GM10248 (cell line): ENCODE measurements around the gene TACO1.

ENCODE experiments used
- CTCF ChIA-PET: fragments of 300-600 bp; sonication (Branson Sonifier 250); formaldehyde crosslinking; extraction: SDS; loops from one replicate; lab custom pipeline; 2021; ENCODE audit warnings: antibody characterized with exemption; lab: Yijun Ruan, JAX
- POLR2A ChIA-PET: fragments of 350-650 bp; sonication (Branson Sonifier 250); formaldehyde crosslinking; extraction: SDS; loops from one replicate; lab custom pipeline; 2020; ENCODE audit warnings: antibody characterized with exemption; lab: Yijun Ruan, JAX
- DNase-seq: peaks from one replicate; pipeline ENCODE4 v3.0.0; 2012; ENCODE audit errors: extremely low spot score
- TF ChIP-seq, protein P1 (sequence below): IDR thresholded peaks from 2 replicates; pipeline ENCODE4 v1.5.1; 2012; ENCODE audit warnings: mild to moderate bottlenecking, low read depth; ENCODE audit errors: extremely low read depth, missing control alignments, control extremely low read depth

TACO1 gene

GRCh38 chr17:63592797-63593196 lies 7.9 kb upstream of the TACO1 start:
- CTCF ChIA-PET: interaction anchor here (1.1 to 1.9 kb wide), 3 partner anchors 10 to 167 kb away, joined by 4 to 11 read pairs (median 5); no protein-coding TSS in a partner anchor
- POLR2A ChIA-PET: no interaction called here
- DNase-seq: no peak
- TF ChIP-seq, protein P1, sequence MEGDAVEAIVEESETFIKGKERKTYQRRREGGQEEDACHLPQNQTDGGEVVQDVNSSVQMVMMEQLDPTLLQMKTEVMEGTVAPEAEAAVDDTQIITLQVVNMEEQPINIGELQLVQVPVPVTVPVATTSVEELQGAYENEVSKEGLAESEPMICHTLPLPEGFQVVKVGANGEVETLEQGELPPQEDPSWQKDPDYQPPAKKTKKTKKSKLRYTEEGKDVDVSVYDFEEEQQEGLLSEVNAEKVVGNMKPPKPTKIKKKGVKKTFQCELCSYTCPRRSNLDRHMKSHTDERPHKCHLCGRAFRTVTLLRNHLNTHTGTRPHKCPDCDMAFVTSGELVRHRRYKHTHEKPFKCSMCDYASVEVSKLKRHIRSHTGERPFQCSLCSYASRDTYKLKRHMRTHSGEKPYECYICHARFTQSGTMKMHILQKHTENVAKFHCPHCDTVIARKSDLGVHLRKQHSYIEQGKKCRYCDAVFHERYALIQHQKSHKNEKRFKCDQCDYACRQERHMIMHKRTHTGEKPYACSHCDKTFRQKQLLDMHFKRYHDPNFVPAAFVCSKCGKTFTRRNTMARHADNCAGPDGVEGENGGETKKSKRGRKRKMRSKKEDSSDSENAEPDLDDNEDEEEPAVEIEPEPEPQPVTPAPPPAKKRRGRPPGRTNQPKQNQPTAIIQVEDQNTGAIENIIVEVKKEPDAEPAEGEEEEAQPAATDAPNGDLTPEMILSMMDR: no peak

- CTCF ChIA-PET: no interaction called here
- TF ChIP-seq, protein P1: no peak
- POLR2A ChIA-PET: no interaction called here
- DNase-seq: no peak
These were observed 5.6 kb upstream of the TACO1 start for GRCh38 chr17:63595132-63595531.

DNA sequence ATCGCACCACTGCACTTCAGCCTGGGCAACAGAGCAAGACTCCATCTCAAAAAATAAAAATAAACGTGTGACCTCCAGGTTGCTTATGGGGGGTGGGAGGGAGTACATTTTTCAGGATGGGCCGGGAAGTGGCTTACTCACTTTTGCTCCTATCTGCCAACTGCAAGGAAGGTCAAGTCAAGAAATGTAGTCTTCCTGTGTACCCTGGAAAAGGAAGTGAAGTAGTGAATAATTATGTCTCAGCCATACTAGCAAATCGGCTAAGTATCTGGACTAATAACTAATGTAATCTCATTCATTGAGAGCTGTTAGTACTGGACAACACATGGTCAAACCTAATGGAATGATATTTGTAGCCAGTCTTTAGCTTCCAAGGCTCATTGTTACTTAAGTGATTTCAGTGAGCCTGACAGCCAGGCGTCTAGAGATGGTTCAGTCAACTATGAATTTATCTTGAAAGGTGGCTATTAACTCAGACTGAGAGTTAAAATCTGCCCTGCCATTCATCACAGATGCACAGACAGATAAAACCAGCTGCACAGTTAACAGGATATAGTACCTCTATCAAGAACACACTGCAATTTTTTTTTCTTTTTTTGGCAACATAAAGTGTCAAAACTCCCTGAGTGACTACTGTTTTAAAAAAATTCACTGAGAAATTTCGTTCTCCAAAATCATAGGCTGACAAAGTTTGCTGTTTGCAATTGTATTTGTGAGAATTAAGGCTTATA lies 3.7 kb upstream of the TACO1 start:
- TF ChIP-seq, protein P1: no peak
- no peak for DNase-seq
- ChIA-PET CTCF (interaction anchor here (0.7 to 1.3 kb wide), 2 partner anchors 15 kb away, joined by 3 to 4 read pairs; no protein-coding TSS in a partner anchor), POLR2A (no interaction called here)

- CTCF ChIA-PET: interaction anchor here (1.3 kb wide), 1 partner anchor 13 kb away, joined by 3 read pairs; no protein-coding TSS in a partner anchor
- POLR2A ChIA-PET: no interaction called here
- TF ChIP-seq, protein P1: no peak
These were observed 2.4 kb upstream of the TACO1 start for GRCh38 chr17:63598281-63598680.

DNA sequence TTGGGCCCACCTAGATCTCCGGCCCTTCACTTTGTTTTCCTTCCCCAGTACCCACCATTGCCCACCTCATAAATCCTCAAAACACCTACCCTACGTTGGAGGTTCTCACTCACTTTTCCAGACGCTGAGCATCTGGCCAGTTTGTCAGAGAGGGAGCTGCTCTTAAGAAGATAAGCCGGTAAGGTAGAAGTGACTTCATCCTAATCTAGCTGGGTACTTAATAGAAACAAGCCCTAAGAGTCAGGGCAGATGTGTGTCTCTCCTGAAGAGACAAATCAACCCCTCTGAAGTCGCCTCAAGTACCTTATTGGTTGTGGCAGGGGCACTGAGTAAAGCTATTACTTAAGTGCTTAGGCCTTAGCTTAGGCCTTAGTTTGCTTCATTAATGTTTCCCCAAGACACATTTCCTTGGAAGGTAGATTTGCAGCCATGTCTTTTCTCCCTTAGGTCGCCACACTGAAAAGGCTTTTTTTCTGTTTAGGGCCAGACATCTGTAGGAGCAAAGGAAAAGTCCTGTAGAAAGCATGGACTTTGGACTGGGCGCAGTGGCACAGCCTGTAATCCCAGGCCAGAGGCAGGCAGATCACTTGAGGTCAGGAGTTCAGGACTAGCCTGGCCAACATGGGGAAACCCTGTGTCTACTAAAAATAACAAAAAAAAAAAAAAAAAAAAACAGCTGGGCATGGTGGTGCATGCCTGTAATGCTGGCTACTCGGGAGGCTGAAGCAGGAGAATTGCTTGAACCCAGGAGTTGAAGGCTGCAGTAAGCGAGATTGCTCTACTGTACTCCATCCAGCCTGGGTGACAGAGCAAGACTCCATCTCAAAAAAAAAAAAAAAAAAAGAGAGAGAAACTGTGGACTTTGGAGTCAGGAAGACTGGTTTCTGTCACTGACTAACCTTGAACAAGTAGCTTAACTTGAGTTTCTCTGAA lies 1.0 kb downstream of the TACO1 start:
- TF ChIP-seq, protein P1: no peak
- no peak for DNase-seq
- CTCF ChIA-PET: interaction anchor here (1.1 to 5.7 kb wide), 8 partner anchors 9 to 195 kb away, joined by 3 to 49 read pairs (median 6); partner anchors contain the start of gene MAP3K3
- POLR2A ChIA-PET: no interaction called here

More at GRCh38 chr17:63598281-63598680, 2.4 kb upstream of the TACO1 start:
- DNase-seq: no peak
